GM12875 (cell line): ENCODE results near the gene S100G.
"Not testable (repeated sequence)": the region's sequence is repeated elsewhere in the genome, so short reads cannot be mapped to it uniquely, and the experiment has no call there.

Experiments
- H3K4me3 ChIP-seq: one replicate; pipeline ENCODE4 v1.5.1; 2011; ENCODE audit warnings: low read depth, low read length, control low read depth
- CTCF ChIP-seq: IDR thresholded peaks from 2 replicates; pipeline ENCODE4 v1.5.1; 2011; ENCODE audit warnings: low read depth, mild to moderate bottlenecking, control low read depth, inconsistent platforms, low read length, moderate library complexity, borderline replicate concordance; ENCODE audit not compliant: insufficient read depth

Gene S100G

GRCh38 chrX:16649858-16650257 is at the start of gene S100G:
Gene S100G, plus strand, starts transcription at chrX:16650158. Its CDS starts 849 bp downstream, at chrX:16651007.
- no peak for TF ChIP-seq CTCF
- no peak within 1 kb of the TSS for H3K4me3 ChIP-seq

GRCh38 chrX:16601885-16602284 is 48.1 kb upstream of the S100G start:
- H3K4me3 ChIP-seq, result no peak overlapping the region
- TF ChIP-seq CTCF, result no peak

GRCh38 chrX:16603235-16603634 is 46.7 kb upstream of the S100G start:
- H3K4me3 ChIP-seq, result not testable (repeated sequence)

GRCh38 chrX:16603822-16604221 is 46.1 kb upstream of the S100G start:
- TF ChIP-seq CTCF, result no peak
- no peak overlapping the region for H3K4me3 ChIP-seq

GRCh38 chrX:16604337-16604736 is 45.6 kb upstream of the S100G start:
- H3K4me3 ChIP-seq, result no peak overlapping the region
- TF ChIP-seq CTCF, result no peak

GRCh38 chrX:16606142-16606720 is 43.7 kb upstream of the S100G start:
- no peak overlapping the region for H3K4me3 ChIP-seq
- TF ChIP-seq CTCF, result no peak

- TF ChIP-seq CTCF, result no peak
- no peak overlapping the region for H3K4me3 ChIP-seq
These were observed 39.8 kb upstream of the S100G start for GRCh38 chrX:16610121-16610621.

GRCh38 chrX:16610654-16611053 is 39.3 kb upstream of the S100G start:
- not testable (repeated sequence) for H3K4me3 ChIP-seq
